ENCODE results near the gene RSRC1.
A peak's percentile ranks its signal among the peaks of the same experiment; 100 is the strongest.
"Not testable (repeated sequence)": the region's sequence is repeated elsewhere in the genome, so short reads cannot be mapped to it uniquely, and the experiment has no call there.

RSRC1 gene

DNA sequence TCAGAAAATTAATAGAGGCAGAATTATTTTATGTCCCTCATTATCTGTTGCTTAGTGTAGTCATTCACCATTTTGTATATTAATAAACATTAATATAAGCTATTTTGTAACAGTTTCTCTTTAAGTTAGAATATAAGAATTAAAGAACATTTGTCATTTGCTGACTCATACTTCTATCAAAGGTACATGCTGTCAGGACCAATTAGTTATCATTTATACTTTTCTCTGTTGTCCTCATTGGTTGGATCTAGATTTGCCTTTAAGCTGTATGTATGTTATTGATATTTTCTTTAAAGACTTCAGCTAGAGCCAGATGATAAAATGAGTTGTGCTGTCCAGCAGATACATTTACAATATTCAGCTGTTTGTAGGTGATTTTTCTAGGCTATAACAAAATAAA lies 292.7 kb downstream of the RSRC1 start:
- H3K4me3 Mint-ChIP-seq, result no peak overlapping the region

DNA sequence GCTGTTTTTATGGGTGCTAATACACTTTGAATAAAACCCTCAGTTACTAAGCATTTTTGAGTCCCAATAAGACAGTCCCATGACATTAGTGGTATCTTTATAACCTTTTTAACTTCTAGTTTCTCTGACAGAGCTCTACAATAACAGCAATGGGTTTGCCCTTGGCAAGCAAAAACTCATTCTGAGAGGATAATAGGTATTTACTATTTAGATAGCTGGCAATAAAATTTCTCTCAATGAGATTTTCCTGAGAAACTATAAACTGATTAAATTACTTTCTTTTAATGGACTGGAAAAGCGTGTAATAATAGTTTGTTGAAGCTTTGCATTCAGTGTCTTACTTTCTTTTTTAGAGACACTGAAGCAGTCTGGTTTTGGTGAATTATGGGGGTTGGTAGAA lies 293.1 kb downstream of the RSRC1 start:
- no peaks in the 10 kb centered on the region for H3K36me3 Mint-ChIP-seq
- no peak overlapping the region for H3K27ac Mint-ChIP-seq
- no peak for ATAC-seq
- H3K4me1 Mint-ChIP-seq, result no peaks in the 10 kb centered on the region
- no peaks in the 10 kb centered on the region for H3K9me3 Mint-ChIP-seq
- DNase-seq (ENCODE audit: low spot score in 2 of 2), result no peak
- no peak overlapping the region for H3K4me3 Mint-ChIP-seq

More for the DNA sequence above, 292.7 kb downstream of the RSRC1 start:
- DNase-seq (ENCODE audit: low spot score in 2 of 2), result no peak
- Mint-ChIP-seq H3K9me3 (no peaks in the 10 kb centered on the region), H3K4me1 (no peaks in the 10 kb centered on the region), H3K36me3 (no peaks in the 10 kb centered on the region), H3K27ac (no peak overlapping the region)
- no peak for ATAC-seq

DNA sequence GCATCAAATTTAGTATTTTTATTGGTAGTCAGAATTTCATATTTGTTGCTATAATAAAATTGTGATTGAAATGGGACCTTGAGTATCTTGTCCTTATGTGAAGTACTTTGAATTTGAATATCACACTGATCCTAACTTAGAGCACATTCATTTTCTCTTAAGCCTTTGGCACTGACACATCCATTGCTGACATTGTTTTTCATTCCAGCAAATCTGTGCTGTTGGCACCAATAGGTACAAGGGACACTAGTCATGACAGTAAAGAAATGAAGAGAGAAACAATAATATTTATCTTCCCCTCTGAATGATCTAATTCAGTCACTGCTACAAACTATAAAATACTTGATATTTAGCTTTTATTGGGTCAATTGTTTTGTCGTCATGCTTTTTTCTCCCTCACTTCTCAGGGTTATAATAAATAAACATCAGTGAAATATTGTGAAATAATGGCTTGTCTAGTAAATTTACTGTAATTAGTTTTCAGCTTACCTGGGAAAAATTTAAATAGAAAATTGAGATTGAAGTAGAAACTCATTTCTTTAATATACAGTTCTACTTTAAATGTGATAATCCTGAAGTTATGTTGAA lies 294.3 kb downstream of the RSRC1 start:
- no peak for ATAC-seq
- no peak overlapping the region for H3K27ac Mint-ChIP-seq
- DNase-seq (ENCODE audit: low spot score in 2 of 2), result no peak
- no peaks in the 10 kb centered on the region for H3K36me3 Mint-ChIP-seq
- H3K4me3 Mint-ChIP-seq, result no peak overlapping the region
- no peaks in the 10 kb centered on the region for H3K4me1 Mint-ChIP-seq
- no peaks in the 10 kb centered on the region for H3K9me3 Mint-ChIP-seq

DNA sequence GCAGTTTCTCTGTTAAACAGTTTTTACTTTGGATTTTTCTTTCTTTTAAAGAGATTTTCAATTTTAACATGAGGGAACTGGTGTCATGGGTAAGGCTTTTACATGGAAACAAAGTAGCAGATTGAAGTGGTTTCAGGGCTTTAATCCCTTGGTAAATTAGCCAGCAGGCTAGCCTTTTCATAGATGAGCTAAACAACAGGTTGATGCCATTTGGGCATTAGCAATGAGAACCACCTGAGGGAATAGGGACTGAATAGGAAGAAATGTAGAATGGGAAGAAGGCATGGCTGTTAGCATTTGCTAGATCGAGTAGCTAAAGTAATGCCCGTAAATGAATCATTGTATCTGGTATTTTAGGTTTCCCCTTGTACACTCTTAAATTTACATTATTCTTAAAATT lies 295.6 kb downstream of the RSRC1 start:
- H3K4me3 Mint-ChIP-seq, result no peak overlapping the region
- ATAC-seq (no peak), DNase-seq (ENCODE audit: low spot score in 2 of 2) (no peak)
- no peaks in the 10 kb centered on the region for H3K4me1 Mint-ChIP-seq
- H3K9me3 Mint-ChIP-seq, result peaks cover 2% of the 10 kb centered on the region
- H3K27ac Mint-ChIP-seq, result no peak overlapping the region
- H3K36me3 Mint-ChIP-seq, result no peaks in the 10 kb centered on the region

DNA sequence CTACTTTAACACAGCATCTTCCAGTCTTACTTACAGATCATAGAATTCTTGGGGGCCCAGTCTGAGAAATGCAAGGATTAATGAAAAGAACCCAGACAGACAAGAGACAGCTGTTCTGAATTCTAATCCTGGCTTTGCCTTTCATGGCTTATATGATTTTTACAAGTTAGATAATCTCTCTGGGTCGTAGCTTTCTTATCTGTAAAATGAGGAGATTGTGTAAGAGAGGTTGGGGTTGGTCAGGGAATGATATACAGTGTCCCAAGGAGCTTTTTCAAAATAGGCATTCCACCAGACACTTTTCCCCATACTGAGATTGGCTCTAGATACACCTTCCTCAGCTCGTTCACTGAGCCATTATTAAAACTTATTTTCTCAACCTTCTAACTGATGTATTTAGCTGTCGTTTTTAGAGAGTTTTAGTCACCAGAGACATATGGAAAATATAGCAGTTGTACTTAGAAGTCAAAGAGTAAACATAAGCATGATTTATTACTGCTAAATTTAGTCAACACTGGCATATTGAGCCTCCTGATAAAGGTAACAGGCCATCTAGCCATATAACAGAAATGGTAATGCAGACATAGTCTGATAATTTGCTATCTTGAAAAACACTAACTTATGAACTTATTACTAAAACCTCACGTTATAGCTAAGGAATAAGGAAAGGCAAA lies 298.1 kb downstream of the RSRC1 start:
- Mint-ChIP-seq H3K9me3 (peaks cover 2% of the 10 kb centered on the region), H3K36me3 (no peaks in the 10 kb centered on the region), H3K4me3 (no peak overlapping the region), H3K4me1 (no peaks in the 10 kb centered on the region), H3K27ac (no peak overlapping the region)
- ATAC-seq (no peak), DNase-seq (ENCODE audit: low spot score in 2 of 2) (no peak)

DNA sequence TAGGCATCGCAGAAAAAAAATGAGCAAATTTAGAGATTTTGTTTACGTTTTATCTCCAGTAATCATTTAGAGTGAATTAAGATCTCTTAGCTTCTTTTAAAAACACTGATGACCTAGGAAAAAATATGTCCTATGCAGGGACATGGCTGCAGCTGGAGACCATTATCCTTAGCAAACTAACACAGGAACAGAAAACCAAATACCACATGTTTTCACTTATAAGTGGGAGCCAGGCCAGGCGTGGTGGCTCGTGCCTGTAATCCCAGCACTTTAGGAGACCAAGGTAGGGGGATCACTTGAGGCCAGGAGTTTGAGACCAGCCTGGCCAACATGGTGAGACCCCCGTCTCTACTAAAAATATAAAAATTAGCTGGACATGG lies 298.6 kb downstream of the RSRC1 start:
- H3K36me3 Mint-ChIP-seq; H3K27ac Mint-ChIP-seq; H3K4me1 Mint-ChIP-seq; H3K4me3 Mint-ChIP-seq; H3K9me3 Mint-ChIP-seq; ATAC-seq; DNase-seq (ENCODE audit: low spot score in 2 of 2): not testable (repeated sequence)

DNA sequence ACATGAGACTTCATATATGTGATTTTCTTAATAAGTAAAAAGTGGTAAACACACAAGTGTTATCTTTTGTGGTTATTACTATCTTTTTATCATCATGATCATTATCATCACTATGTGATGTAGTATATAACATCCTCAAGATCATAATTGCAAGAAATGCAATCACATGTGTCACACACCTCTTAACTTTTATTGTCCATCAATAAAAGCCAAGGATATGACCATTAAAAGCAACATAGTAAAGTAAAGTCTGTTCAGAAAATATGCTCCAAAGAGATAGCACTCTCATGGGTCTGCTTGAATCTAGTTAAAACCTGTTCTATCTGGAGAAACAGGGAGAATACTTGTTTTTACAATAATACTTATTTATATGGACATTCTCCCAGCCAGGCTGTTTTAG lies 308.1 kb downstream of the RSRC1 start:
- Mint-ChIP-seq H3K36me3 (no peaks in the 10 kb centered on the region), H3K4me1 (peaks cover 8% of the 10 kb centered on the region), H3K27ac (no peak overlapping the region), H3K9me3 (no peaks in the 10 kb centered on the region), H3K4me3 (no peak overlapping the region)
- DNase-seq (ENCODE audit: low spot score in 2 of 2) (no peak), ATAC-seq (no peak)

DNA sequence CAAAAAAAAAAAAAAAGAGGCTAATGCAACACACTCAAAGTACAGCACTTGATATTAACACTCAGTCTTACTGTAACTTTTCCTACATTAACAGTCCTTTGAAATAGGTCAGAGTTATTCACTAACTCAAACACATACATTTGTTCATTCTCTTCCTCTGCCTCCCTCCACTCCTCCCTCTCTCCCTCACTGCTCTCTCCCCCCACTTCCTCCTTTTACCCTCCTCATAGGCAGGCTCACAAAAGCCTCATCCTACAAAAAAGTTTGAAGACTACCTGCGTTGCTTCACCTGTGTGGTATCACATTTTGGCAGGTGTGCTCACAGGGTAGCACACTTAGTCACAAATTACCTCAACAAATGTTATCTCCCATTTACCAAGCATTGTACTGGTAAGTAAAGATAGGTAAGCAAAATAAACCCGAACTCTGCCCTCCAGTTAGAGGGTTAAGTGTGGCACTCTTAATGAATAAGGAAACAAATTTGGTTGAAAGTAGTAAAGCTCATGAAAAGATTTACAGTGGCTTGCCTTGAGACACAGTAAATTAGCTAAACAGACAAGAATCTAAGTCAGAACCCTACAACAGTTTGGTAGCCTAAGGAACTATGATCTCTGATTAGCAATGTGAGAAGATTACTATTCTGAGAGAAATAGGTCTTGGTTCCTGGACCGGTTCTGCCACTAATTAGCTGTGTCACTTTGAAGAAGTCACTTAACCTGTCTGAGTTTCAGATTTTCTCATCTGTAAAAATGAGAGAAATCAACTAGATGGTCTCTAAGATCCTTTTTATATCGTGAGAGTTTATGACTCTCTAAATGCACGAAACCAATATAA lies 310.1 kb downstream of the RSRC1 start:
- no peak overlapping the region for H3K4me3 Mint-ChIP-seq
- H3K27ac Mint-ChIP-seq, result no peak overlapping the region
- H3K4me1 Mint-ChIP-seq, result peaks cover 8% of the 10 kb centered on the region
- H3K36me3 Mint-ChIP-seq, result no peaks in the 10 kb centered on the region
- H3K9me3 Mint-ChIP-seq, result no peaks in the 10 kb centered on the region
- ATAC-seq, result no peak
- DNase-seq (ENCODE audit: low spot score in 2 of 2), result no peak

DNA sequence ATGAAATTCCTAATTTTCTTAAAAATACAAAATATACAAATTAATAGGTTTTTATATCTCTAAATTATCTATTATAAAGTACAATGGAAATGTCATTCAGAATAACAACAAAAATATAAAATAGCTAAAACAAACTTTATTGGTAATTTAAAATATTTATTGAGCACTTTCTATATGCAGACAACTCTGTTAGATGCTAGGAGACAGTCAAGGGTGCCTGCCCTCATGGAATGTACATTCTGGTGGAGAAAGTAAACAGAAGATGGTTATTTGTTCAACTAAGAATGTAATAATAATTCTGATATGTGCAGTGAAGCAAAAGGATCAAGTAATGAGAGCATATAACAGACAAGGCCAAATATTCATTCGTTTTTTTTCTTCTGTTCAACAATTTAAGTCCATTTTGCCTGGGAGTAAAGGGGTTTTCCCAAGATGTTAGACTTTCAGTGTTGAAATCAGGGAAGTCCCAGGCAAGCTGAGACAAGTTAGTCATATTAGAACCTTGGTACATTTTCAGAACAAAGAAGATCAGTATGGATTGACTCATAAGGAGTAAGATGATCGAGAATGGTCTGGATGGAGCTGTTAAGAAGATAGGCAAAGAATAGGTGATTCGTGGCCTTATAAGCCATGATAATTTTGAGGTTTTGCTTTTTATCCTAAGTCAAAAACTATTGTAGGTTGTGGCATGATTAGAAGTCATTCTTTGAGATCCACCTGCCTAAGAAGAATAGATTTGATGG lies 310.9 kb downstream of the RSRC1 start:
- DNase-seq (ENCODE audit: low spot score in 2 of 2) (no peak), ATAC-seq (peak; percentile 90)
- H3K27ac Mint-ChIP-seq, result no peak overlapping the region

DNA sequence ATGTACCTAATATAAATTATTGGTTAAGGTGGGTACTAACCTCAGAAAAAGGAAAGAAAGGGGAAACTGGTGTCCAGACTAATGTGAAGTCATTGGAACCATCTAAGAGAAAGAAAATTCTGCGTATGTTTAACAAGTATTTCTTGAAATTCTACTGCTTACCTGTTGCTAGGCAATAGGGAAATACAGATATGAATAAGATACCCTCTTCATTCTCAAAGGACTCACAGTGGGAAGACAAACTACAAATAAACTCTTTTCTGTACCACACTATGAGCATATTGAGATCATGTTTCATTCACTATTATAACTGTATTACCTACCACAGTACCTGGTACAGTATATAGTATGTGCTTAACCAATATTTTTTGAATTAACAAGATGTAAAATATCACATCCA lies 320.6 kb downstream of the RSRC1 start:
- no peaks in the 10 kb centered on the region for H3K4me1 Mint-ChIP-seq
- H3K36me3 Mint-ChIP-seq, result no peaks in the 10 kb centered on the region
- H3K9me3 Mint-ChIP-seq, result no peaks in the 10 kb centered on the region
- no peak for DNase-seq (ENCODE audit: low spot score in 2 of 2)
- ATAC-seq, result no peak
- no peak overlapping the region for H3K27ac Mint-ChIP-seq
- H3K4me3 Mint-ChIP-seq, result no peak overlapping the region

More for the DNA sequence above, 310.9 kb downstream of the RSRC1 start:
- Mint-ChIP-seq H3K9me3 (no peaks in the 10 kb centered on the region), H3K4me1 (peaks cover 8% of the 10 kb centered on the region), H3K4me3 (no peak overlapping the region), H3K36me3 (no peaks in the 10 kb centered on the region)

DNA sequence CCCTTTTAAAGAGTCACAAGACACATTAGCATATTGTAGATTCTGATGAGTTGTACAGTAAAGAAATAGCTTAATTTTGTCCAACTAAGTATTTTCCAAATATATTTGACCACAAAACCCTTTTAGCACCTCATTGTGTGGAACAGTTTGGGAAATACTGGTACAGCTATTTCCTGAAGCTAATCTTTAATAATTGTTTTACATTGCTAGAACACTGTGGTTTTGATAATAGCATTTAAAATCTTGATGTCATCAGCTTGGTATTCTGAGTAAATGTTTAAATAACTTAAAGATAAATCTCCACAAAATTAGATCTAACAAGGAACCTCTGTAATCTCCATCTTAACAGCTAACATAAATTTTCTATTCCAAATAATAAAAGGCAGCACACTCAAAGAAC lies 321.1 kb downstream of the RSRC1 start:
- no peak for ATAC-seq
- Mint-ChIP-seq H3K36me3 (no peaks in the 10 kb centered on the region), H3K4me1 (no peaks in the 10 kb centered on the region)

DNA sequence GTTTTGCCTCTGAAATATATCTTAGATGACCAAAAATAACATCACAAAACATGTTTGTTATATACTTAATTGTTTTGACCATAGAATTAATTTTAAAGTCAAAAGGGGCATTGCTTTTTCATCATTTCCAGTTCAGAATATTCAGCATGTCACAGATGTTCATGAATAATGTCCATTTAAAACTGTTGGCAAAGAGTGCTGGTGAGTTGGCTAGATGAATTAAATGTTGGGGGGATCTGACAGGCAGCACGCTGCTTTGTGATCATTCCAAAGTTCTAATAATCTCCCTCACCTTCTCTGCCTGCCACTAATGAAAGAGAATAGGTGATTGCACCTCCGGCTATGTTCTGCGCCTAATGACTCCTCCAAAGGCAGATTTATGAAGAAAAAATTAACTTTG lies 321.9 kb downstream of the RSRC1 start:
- no peaks in the 10 kb centered on the region for H3K9me3 Mint-ChIP-seq
- ATAC-seq, result no peak
- no peak overlapping the region for H3K27ac Mint-ChIP-seq
- no peaks in the 10 kb centered on the region for H3K4me1 Mint-ChIP-seq
- no peaks in the 10 kb centered on the region for H3K36me3 Mint-ChIP-seq
- no peak for DNase-seq (ENCODE audit: low spot score in 2 of 2)
- H3K4me3 Mint-ChIP-seq, result no peak overlapping the region

More for the DNA sequence above, 321.1 kb downstream of the RSRC1 start:
- no peak overlapping the region for H3K27ac Mint-ChIP-seq
- no peaks in the 10 kb centered on the region for H3K9me3 Mint-ChIP-seq
- no peak for DNase-seq (ENCODE audit: low spot score in 2 of 2)
- no peak overlapping the region for H3K4me3 Mint-ChIP-seq

DNA sequence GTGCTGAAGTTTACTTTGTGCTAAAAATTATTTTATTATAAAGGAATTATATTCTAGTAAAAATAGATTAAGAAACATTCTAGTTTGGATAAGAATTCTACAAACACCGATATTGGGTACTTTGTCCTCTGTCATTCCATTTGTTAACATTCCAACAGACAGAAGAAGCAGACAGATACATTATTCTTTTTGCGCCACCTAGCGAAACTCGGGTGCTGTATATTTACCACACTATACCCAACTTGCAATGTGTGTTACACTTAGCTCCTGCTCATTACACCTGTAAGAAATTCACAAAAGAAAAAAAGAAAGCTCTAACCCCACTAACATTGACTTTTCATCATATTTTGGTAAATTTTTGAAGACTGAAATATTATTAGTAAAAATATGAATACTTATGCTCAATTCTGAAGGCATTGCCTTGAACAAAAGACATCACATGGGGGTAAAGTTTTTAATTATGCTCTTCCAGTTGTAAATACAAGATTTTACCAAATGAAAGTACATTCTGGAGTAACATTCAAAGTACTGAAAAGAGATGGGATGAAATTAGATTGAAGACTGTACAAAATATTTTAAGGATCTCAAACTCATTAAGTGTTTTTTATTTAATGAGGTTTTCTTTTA lies 324.6 kb downstream of the RSRC1 start:
- H3K27ac Mint-ChIP-seq, result no peak overlapping the region
- no peaks in the 10 kb centered on the region for H3K4me1 Mint-ChIP-seq
- no peak overlapping the region for H3K4me3 Mint-ChIP-seq
- no peaks in the 10 kb centered on the region for H3K36me3 Mint-ChIP-seq
- no peaks in the 10 kb centered on the region for H3K9me3 Mint-ChIP-seq
- no peak for DNase-seq (ENCODE audit: low spot score in 2 of 2)
- ATAC-seq, result no peak

DNA sequence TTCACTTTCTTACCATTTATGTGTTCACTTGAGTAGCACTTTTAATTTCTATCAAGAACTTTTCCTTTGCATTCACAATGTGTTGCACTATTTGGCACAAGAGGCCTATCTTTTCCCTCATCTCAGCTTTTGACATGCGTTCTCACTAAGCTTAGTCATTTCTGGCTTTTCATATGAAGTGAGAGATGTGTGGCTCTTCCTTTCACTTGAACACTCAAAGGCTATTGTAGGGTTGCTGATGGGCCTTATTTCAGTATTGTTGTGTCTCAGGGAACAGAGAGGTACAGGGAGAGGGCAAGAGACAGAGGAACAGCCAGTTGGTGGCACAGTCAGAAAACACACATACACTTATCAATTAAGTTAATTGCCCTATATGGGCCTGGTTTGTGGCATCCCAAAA lies 333.7 kb downstream of the RSRC1 start:
- no peaks in the 10 kb centered on the region for H3K36me3 Mint-ChIP-seq
- peaks cover 9% of the 10 kb centered on the region for H3K4me1 Mint-ChIP-seq
- DNase-seq (ENCODE audit: low spot score in 2 of 2) (no peak), ATAC-seq (peak; percentile 89)
- H3K27ac Mint-ChIP-seq, result no peak overlapping the region
- no peak overlapping the region for H3K4me3 Mint-ChIP-seq
- no peaks in the 10 kb centered on the region for H3K9me3 Mint-ChIP-seq

DNA sequence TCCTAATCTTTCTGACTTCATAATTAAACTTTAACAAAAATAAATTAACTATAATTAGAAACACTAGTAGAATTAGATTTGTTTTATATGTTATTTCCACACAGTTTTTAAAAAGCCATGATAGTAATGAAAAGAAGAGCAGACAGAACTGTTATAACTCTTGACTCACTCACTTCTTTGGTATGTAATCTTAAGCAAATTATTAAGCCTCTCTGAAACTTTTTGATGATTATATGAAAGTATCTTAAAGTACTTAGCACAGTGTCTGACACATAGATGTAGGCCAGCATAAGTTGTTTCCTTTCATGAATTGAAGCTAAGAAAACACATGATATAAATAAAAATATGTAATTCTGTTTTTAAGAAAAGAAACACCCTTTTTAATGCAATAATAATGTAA lies 337.5 kb downstream of the RSRC1 start:
- H3K36me3 Mint-ChIP-seq, result no peaks in the 10 kb centered on the region
- ATAC-seq (no peak), DNase-seq (ENCODE audit: low spot score in 2 of 2) (no peak)
- H3K9me3 Mint-ChIP-seq, result no peaks in the 10 kb centered on the region
- peaks cover 9% of the 10 kb centered on the region for H3K4me1 Mint-ChIP-seq
- H3K4me3 Mint-ChIP-seq, result no peak overlapping the region
- no peak overlapping the region for H3K27ac Mint-ChIP-seq

Data from stimulated activated effector memory CD8-positive, alpha-beta T cell treated with anti-CD3 and anti-CD28 coated beads, Interleukin-12 subunit alpha, Interleukin-12 subunit beta, amount 100 ng/mL, for 72 hours (primary cell).